Left kidney (tissue), 2 donors: ENCODE data around the gene DSP. TPM values are rescaled to one million over a fixed set of nuclear protein-coding genes. Genes with fewer than 3 reads are reported as not detected.

ENCODE experiments used
- DNase-seq: peaks from one replicate; pipeline ENCODE4 v3.0.0-alpha.2; 2013
- polyA plus RNA-seq: library from polyadenylated mRNA; unstranded; fragments of 120-200 nt; gene quantifications from one replicate; pipeline ENCODE4 v1.2.1, GENCODE V29; 2013; ENCODE audit not compliant: insufficient read length

The DSP gene
- polyA plus RNA-seq, 1 donor = 88.8 TPM

- DNase-seq = no peak
These were observed 53.2 kb downstream of the DSP start for GRCh38 chr6:7594579-7595125.

GRCh38 chr6:7604003-7604402 lies 62.5 kb downstream of the DSP start:
- DNase-seq = no peak

DNA sequence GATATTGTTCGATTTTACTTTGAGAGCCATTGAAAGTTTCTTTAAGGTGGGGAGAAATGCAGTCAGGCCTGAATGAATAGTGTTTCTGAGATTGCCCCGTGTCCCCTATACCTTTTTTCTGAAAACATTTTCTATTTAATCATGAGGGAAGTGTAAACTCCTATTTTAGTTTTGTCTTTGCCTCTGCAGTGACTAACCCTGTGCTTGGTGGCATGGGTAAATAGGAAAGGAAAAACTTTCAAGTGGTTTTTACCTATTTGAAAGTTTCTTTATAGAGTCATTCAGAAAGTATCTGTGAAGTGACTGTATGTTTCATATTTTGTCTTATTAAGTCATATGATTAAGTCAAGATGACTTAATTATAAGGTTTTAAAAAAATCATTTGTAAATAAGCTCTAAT lies 63.0 kb downstream of the DSP start:
- no peak for DNase-seq

GRCh38 chr6:7615611-7616383 lies 74.3 kb downstream of the DSP start:
- peak; percentile 64 for DNase-seq

- no peak for DNase-seq
These were observed 76.6 kb downstream of the DSP start for GRCh38 chr6:7617801-7618764.

DNA sequence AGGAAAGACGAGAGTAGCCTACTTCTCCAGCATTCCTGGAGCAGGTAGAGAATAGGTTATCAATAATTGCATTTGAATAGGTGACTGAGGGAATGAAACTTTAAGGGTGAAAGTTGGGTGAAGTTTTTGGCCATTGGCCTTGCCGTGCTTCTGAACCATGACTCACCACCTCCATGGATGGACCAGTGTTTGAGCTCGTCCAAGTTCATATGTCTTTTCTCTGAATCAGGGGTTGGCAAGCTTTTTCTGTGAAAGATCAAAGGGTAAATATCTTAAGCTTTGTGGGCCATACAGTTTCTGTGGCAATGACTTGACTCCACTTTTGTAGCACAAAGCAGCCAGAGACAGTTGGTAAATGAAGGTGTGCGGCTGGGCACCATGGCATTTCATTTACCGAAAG lies 80.3 kb downstream of the DSP start:
- no peak for DNase-seq

DNA sequence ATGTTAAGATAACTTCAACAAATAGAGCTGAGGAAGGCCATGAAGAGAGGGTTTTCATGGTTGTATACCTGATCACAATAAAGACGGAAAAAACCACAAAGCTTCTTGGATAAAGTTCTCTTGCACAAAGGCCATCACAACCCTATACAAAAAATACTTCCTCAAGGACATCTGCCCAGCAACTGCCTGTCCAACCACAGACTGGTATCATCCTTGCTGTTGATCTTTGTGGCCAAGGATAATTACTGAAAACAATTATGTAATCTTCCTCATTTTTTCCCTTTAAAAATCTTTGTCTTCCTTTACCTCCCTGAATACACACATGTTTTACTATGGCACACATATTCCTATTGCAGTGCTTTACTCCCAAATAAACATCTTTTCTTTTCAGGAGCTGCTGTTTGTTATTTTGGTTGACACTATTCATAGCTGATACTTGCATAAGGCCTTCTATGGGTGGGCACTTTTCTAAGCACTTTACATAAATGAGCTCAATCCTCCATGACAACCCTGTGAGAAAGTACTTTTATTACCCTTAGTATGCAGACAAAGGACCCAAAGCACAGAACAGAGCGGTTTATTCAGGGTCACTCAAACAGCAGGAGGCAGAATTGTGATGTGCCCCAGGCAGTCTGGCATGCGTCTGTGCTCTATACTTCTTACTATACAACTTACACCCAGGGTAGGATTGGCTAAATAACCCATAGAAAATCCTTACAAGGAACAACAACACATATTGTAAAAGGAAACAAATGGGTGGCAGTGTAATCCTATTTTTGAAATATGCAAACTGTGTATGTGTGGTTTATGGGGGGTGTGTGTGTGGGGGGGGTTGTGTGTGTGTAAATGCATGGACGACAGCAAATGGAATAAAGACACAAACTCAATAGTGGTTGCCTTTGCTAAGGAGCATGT lies 83.6 kb downstream of the DSP start:
- DNase-seq = no peak

DNA sequence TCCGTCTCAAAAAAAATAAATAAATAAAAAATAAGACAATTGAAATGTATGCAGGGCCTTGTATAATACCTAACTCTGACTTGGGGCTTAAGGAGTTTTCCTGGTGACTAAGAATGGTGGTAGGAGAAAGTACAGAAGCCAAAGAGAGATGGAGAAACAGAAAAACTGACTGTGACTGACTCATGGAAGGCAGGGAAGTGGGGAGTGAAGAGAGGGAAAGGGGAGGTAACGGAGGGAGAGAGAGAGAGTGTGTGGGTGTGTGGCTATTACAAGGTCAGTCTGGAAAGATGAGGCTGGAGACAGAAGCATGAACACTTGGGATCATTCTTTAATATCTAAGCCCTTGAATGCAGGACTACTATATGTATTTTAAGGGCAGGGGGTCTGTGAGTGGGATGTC lies 87.0 kb downstream of the DSP start:
- DNase-seq = no peak

DNA sequence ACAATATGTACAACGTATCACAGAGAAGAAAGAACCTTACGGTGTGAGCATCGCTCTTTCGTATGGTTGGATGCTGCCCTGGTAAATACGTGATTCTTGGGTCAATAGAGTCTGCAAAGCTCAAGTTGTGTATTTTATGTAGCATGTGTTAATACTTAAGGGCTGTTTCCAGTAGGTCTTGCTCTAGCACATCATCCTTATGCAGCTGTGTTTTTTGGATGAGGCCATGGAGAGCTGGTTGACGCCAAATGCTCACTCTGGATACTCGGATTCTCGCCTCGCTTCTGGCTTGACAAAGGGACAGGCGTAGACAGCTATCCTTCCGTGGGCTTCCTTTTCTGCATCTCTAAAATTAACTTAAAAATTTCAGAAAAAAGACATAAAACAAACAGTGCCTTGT lies 87.4 kb downstream of the DSP start:
- DNase-seq = no peak

- no peak for DNase-seq
These were observed 87.8 kb downstream of the DSP start for GRCh38 chr6:7629321-7629720.

- no peak for DNase-seq
These were observed 89.3 kb downstream of the DSP start for GRCh38 chr6:7630792-7631191.

GRCh38 chr6:7631466-7631865 lies 90.0 kb downstream of the DSP start:
- DNase-seq = no peak

GRCh38 chr6:7632501-7633290 lies 91.2 kb downstream of the DSP start:
- no peak for DNase-seq

GRCh38 chr6:7633361-7633760 lies 91.9 kb downstream of the DSP start:
- no peak for DNase-seq

DNA sequence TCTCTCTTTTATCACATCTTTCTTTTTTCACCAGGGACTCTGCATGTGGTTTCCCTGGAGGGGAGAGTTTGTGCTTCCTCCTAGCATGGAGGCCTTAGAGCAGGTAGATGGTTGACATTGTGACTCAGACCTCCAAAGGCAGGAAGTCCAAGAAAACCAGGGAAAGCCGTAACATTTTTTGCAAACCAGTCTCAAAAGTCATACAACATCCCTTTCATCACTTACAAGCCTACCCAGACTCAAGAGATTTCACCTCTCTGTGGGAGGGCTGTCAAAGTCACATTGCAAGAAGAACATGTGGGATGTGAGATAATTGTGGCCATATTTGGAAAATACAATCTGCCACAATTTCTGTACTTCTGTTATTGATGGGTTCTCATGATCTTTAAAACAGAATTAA lies 94.7 kb downstream of the DSP start:
- DNase-seq = no peak

Other genes with a start within 250 kb of the DSP start
- gene SSR1, start 228.5 kb upstream of the DSP start, polyA plus RNA-seq = 134 TPM
- gene CAGE1, start 151.9 kb upstream of the DSP start, polyA plus RNA-seq = 0.38 TPM
- gene RIOK1, start 151.9 kb upstream of the DSP start, polyA plus RNA-seq = 35.2 TPM
- gene SNRNP48, start 48.5 kb downstream of the DSP start, polyA plus RNA-seq = 28.3 TPM
- gene BMP6, start 184.4 kb downstream of the DSP start, polyA plus RNA-seq = 6.8 TPM